Activated CD8-positive, alpha-beta T cell treated with anti-CD3 and anti-CD28 coated beads, Interleukin-2, amount 10 ng/mL, durations not matched to agents 7 days and 5 days (primary cell): ENCODE data around the gene ESRP2. TPM values are rescaled to one million over a fixed set of nuclear protein-coding genes. Genes with fewer than 3 reads are reported as not detected.
A peak's percentile ranks its signal among the peaks of the same experiment; 100 is the strongest.

Experiments
- ATAC-seq: fragments of 150-1000 bp; cut with Tn5 transposase; one replicate; pipeline ENCODE4 v1.10.0; 2021; ENCODE audit warnings: moderate library complexity
- CTCF ChIA-PET: fragments of 350-600 bp; sonication (Branson Sonifier 250); formaldehyde crosslinking; loops from one replicate; lab custom pipeline; 2021; ENCODE audit warnings: antibody characterized with exemption; lab: Charles Lee
- POLR2A ChIA-PET: fragments of 350-600 bp; sonication (Branson Sonifier 250); formaldehyde crosslinking; loops from one replicate; lab custom pipeline; 2021; ENCODE audit warnings: antibody characterized with exemption; lab: Charles Lee
- DNase-seq: peaks from one replicate; pipeline ENCODE4 v3.0.0-alpha.2; 2020
- H3K27ac Mint-ChIP-seq: one replicate; pipeline ENCODE4 v1.8.0; 2021; ENCODE audit warnings: mild to moderate bottlenecking, mixed read lengths
- H3K27me3 Mint-ChIP-seq: one replicate; pipeline ENCODE4 v1.8.0; 2021; ENCODE audit warnings: low read depth, mixed read lengths
- H3K36me3 Mint-ChIP-seq: one replicate; pipeline ENCODE4 v1.8.0; 2021; ENCODE audit warnings: low read depth, mixed read lengths
- H3K4me1 Mint-ChIP-seq: one replicate; pipeline ENCODE4 v1.8.0; 2021; ENCODE audit warnings: low read depth, mixed read lengths
- H3K4me3 Mint-ChIP-seq: one replicate; pipeline ENCODE4 v1.8.0; 2021; ENCODE audit warnings: mild to moderate bottlenecking, mixed read lengths
- H3K9me3 Mint-ChIP-seq: one replicate; pipeline ENCODE4 v1.8.0; 2022; ENCODE audit warnings: mixed read lengths; ENCODE audit not compliant: insufficient read depth
- total RNA-seq, 2 experiments: library from RNA; stranded (reverse); gene quantifications; one replicate each; pipeline ENCODE4 v1.2.3, GENCODE V29; 2021

ESRP2 gene
- total RNA-seq, 2 experiments from 2014 or later: 0.18 TPM; not detected in 1

DNA sequence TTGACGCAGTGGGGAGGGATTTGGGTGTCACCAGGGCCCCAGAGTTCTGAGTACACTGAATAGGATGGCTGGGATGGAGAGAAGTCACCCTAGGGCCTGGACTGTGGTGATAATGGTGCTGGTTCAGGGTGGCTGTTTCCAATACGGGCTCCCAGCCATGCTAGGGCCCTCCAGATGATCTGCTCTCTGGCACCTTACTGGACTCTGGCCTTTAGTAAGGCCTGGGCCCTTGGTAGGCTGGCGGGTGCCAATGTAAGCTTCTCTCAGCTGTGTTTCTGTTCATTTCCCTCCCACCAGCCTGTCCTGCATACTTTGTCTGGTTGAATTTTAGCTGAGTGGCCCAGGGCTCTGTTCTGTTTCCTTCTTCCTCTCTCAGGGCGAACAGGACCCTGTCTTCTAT is 12.0 kb upstream of the ESRP2 start:
- H3K4me1 Mint-ChIP-seq: peaks cover 27% of the 10 kb centered on the region
- peaks cover 12% of the 10 kb centered on the region for H3K36me3 Mint-ChIP-seq
- ATAC-seq: no peak
- no peak overlapping the region for H3K27ac Mint-ChIP-seq
- no peak for DNase-seq
- no peaks in the 10 kb centered on the region for H3K9me3 Mint-ChIP-seq
- H3K4me3 Mint-ChIP-seq: no peak overlapping the region
- ChIA-PET CTCF (interaction anchor here (1.0 to 7.6 kb wide), 2 partner anchors 15 to 81 kb away, joined by 3 to 67 read pairs; partner anchors contain the start of gene SLC7A6), POLR2A (no interaction called here)
- H3K27me3 Mint-ChIP-seq: no peaks in the 10 kb centered on the region

DNA sequence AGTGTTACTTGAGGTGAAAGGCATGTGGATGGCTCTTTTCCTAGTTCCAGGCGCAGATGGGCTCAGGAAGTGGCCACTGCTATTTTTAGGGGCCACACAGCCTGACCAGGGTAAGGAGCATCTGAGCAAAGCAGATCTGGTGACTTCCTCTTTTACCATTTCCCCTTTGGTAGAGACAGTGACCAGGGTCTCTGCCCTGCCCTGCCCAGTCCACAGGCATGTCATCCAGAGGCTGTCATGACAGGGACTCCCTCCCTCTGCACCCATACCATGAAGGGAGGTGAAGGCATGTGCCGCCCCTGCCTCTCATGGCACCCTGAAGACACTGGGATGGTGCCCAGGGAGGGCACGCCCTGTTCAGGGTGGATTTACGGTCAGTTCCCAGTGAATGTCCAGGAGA is 11.5 kb upstream of the ESRP2 start:
- Mint-ChIP-seq H3K27me3 (no peaks in the 10 kb centered on the region), H3K4me1 (peaks cover 27% of the 10 kb centered on the region), H3K4me3 (no peak overlapping the region), H3K27ac (no peak overlapping the region), H3K9me3 (no peaks in the 10 kb centered on the region), H3K36me3 (peaks cover 12% of the 10 kb centered on the region)
- ATAC-seq (no peak), DNase-seq (no peak)
- ChIA-PET POLR2A (no interaction called here), CTCF (interaction anchor here (4.0 to 7.6 kb wide), 2 partner anchors 15 kb away, joined by 48 to 67 read pairs; partner anchors contain the start of gene SLC7A6)

DNA sequence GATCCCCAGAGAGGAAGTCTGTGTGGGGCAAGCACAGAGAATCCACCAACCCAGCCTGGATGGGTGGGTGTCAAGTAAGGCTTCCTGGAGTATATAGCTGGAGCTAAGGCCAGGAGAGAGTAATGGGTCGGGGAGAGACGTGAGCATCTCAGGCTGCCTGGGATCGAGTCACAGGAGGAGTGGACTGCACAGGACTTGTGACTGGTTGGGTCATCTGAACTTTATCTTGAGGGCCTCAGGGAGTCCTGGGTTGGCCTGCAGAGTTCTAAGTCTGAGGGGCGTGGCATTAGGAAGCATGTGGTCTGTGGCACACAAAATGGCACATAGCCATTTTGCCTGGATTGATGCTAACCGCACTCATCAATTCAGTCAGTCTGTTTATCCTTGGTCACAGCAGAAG is 10.7 kb upstream of the ESRP2 start:
- no peak for DNase-seq
- no peaks in the 10 kb centered on the region for H3K9me3 Mint-ChIP-seq
- POLR2A ChIA-PET: no interaction called here
- H3K27me3 Mint-ChIP-seq: no peaks in the 10 kb centered on the region
- peaks cover 8% of the 10 kb centered on the region for H3K36me3 Mint-ChIP-seq
- H3K4me3 Mint-ChIP-seq: no peak overlapping the region
- no peak overlapping the region for H3K27ac Mint-ChIP-seq
- ATAC-seq: no peak
- peaks cover 27% of the 10 kb centered on the region for H3K4me1 Mint-ChIP-seq
- CTCF ChIA-PET: interaction anchor here (1.1 to 4.0 kb wide), 3 partner anchors 16 to 64 kb away, joined by 3 to 48 read pairs (median 3); partner anchors contain the start of genes PRMT7, SLC7A6 and SLC7A6OS

DNA sequence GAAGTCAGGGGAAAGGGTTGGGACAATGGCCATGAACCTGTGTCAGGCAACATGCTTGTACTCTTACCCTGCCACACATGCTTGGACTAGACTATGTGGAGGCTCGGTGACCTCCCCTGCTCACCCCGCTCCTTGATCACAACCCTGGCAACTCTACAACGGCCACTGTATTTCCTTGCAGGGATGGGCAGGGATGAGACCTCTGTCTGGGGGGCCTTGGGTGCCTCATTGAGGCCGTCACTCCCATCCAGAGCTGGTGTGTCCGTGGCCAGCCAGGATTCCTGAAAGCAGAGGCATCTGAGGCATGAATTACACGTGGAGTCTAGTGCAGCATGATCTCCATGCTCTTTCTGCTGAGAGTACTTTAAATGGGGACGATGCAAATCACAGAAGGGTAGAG is 10.2 kb upstream of the ESRP2 start:
- Mint-ChIP-seq H3K4me1 (peaks cover 27% of the 10 kb centered on the region), H3K9me3 (no peaks in the 10 kb centered on the region), H3K36me3 (peaks cover 8% of the 10 kb centered on the region), H3K27me3 (no peaks in the 10 kb centered on the region), H3K27ac (no peak overlapping the region), H3K4me3 (peak overlapping the region; percentile 95)
- no peak for ATAC-seq
- DNase-seq: no peak
- ChIA-PET POLR2A (interaction anchor here (1.0 to 2.8 kb wide), 2 partner anchors 18 to 65 kb away, joined by 6 to 8 read pairs; partner anchors contain the start of genes PRMT7, SLC7A6 and SLC7A6OS), CTCF (interaction anchor here (1.1 to 4.0 kb wide), 4 partner anchors 17 to 99 kb away, joined by 3 to 48 read pairs (median 4); partner anchors contain the start of genes PRMT7, SLC7A6 and SLC7A6OS)

DNA sequence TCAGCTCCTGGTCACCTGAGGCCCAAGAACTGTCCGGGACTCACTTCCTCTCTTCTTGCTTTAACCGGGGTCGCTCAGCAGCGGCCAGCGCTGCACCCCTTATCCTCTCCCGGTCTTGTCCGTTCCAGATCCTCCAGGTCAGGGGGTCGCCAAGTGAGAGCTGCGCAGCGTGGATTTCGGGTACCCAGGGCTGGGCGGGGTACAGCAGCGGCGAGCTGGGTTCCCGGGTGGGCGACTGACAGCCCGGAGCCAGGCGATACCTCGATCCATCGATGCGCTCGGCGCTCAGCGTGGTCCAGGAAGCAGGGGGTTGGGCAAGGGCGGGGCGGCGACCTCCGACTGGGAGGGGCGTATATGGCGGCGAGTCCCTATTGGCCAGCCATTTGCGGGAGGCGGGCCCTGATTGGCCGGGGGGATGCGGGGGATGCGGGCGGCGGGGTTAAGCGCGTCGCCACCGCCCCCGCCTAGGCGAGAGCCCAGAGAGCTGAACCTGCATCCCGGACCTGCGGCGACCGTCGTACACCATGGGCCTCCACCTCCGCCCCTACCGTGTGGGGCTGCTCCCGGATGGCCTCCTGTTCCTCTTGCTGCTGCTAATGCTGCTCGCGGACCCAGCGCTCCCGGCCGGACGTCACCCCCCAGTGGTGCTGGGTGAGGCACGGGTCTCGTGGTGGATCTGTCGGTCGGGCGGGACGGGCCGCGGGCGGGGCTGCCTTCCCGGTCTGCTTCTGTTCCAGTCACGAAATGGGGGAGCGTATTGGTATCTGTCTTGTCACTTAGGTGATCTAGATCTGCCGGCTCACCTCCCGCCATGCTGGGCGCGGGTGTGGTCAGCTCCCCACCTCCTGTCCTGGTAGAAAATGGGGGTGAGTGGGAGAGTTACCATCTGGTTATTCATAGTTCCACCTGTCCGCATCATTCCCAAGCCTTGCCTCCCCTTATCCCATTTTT is 9.3 kb upstream of the ESRP2 start, which contains the start of gene PLA2G15:
Gene PLA2G15, plus strand, starts transcription at position 471 of the 951 bp plus-strand sequence. Its CDS starts 54 bp downstream, at position 525.
- peaks cover 27% of the 10 kb centered on the region for H3K4me1 Mint-ChIP-seq
- DNase-seq (peak; percentile 97), ATAC-seq (peak; percentile 97)
- peak within 1 kb of the TSS; percentile 78 for H3K27ac Mint-ChIP-seq
- no peaks in the 10 kb centered on the region for H3K9me3 Mint-ChIP-seq
- H3K27me3 Mint-ChIP-seq: no peaks in the 10 kb centered on the region
- CTCF ChIA-PET: interaction anchor here (1.0 to 5.0 kb wide), 5 partner anchors 18 to 110 kb away, joined by 3 to 48 read pairs (median 6); partner anchors contain the start of genes PRMT7, SLC7A6 and SLC7A6OS
- H3K36me3 Mint-ChIP-seq: peaks cover 4% of the 10 kb centered on the region
- POLR2A ChIA-PET: interaction anchor here (0.5 to 2.8 kb wide), 5 partner anchors 9 to 228 kb away, joined by 3 to 8 read pairs (median 3); partner anchors contain the start of genes PRMT7, SLC7A6 and SLC7A6OS
- H3K4me3 Mint-ChIP-seq: peak within 1 kb of the TSS; percentile 95

DNA sequence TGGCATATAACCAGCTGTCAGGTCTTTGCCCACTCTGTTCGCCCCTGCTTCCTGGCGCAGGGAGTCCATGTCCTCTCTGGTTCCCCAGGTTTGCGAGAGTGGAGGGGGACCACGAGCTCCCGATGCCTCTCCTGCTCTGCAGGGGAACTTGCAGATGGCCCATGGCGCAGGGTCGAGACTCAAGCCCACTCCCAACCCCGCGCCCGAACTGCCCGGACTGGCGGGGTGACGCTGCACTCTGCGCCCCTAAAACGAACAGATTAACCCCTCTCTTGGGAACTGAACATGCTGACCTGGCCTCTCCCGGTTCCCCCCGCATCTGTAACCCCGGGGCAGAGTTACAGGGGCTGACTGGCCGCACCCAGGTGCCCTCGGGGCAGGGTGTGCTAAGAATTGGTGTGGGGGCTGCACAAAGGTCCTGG is 8.6 kb upstream of the ESRP2 start:
- peak overlapping the region; percentile 95 for H3K4me3 Mint-ChIP-seq
- peak overlapping the region; percentile 78 for H3K27ac Mint-ChIP-seq
- no peaks in the 10 kb centered on the region for H3K27me3 Mint-ChIP-seq

DNA sequence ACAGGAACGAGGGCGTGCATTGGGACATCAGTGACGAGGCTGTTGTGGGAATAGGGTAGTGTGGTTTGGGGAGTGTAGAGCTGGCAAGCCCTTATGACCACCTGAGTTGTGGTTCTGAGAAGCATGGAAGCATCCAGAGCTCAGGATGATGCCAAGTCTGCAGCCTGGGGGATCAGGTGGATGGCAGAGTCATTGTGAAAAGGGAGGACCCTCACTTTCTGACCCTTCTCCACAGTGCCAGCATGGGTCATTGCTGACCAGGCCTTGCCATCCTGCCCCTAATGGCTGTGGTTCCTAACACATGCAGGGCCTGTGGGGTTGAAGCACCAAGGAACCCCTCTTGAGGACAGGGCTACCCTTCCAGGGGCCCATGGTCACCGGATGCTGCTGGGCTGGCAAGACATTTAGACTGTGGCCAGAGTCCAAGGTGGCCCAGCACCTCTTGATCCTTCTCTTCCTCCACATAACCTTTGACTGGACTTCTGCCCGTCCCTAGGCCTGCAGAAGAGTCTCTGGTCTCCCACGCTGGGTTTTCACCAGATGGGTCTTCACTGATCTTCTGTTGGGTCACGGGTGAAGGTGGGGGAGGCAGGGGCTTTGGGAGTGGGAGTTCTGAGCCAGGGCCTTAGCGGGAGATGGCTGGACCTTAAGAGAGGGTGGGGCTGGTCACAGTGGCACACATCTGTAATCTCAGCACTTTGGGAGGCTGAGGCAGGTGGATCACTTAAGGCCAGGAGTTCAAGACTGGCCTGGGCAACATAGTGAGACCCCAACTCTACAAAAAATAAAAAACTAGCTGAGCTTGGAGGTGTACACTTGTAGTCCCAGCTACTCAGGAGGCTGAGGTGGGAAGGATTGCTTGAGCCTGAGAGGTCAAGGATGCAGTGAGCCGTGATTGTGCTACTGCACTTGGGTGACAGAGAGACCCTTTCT is 7.3 kb upstream of the ESRP2 start:
- H3K9me3 Mint-ChIP-seq: no peaks in the 10 kb centered on the region
- no peak overlapping the region for H3K27ac Mint-ChIP-seq
- H3K4me1 Mint-ChIP-seq: peaks cover 39% of the 10 kb centered on the region
- POLR2A ChIA-PET: interaction anchor here (2.8 kb wide), 1 partner anchor 68 kb away, joined by 8 read pairs; the partner anchor contains the start of genes PRMT7 and SLC7A6OS
- peak overlapping the region; percentile 15 for H3K4me3 Mint-ChIP-seq
- no peak for ATAC-seq
- DNase-seq: no peak
- CTCF ChIA-PET: interaction anchor here (4.0 to 5.0 kb wide), 2 partner anchors 20 to 85 kb away, joined by 37 to 48 read pairs; partner anchors contain the start of gene SLC7A6
- peaks cover 2% of the 10 kb centered on the region for H3K36me3 Mint-ChIP-seq
- H3K27me3 Mint-ChIP-seq: no peaks in the 10 kb centered on the region

More for the DNA sequence above, 8.6 kb upstream of the ESRP2 start:
- peak; percentile 1 for ATAC-seq
- CTCF ChIA-PET: interaction anchor here (1.0 to 5.0 kb wide), 4 partner anchors 18 to 111 kb away, joined by 4 to 48 read pairs (median 22); partner anchors contain the start of gene SLC7A6
- POLR2A ChIA-PET: interaction anchor here (0.5 to 2.8 kb wide), 4 partner anchors 10 to 227 kb away, joined by 3 to 8 read pairs (median 3); partner anchors contain the start of genes PRMT7 and SLC7A6OS
- no peak for DNase-seq
- H3K9me3 Mint-ChIP-seq: no peaks in the 10 kb centered on the region
- peaks cover 2% of the 10 kb centered on the region for H3K36me3 Mint-ChIP-seq
- peaks cover 31% of the 10 kb centered on the region for H3K4me1 Mint-ChIP-seq

DNA sequence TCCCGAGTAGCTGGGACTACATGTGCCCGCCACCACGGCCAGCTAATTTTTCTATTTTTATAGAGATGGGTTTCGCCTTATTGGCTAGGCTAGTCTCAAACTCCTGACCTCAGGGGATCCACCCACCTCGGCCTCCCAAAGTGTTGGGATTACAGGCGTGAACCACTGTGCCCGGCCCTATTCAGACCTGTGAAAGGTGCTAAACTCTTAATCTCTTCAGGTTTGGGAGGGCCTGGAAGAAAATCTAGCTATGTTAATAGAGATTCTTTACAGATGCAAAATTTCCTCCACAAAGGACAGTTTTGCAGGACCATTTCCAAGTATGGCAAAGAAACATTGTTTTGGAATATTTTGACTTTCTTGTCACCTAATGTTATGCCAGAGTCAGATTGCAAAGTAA is 6.2 kb upstream of the ESRP2 start:
- ATAC-seq: no peak
- Mint-ChIP-seq H3K27me3 (no peaks in the 10 kb centered on the region), H3K9me3 (no peaks in the 10 kb centered on the region), H3K4me3 (no peak overlapping the region), H3K27ac (no peak overlapping the region), H3K4me1 (peaks cover 42% of the 10 kb centered on the region), H3K36me3 (peaks cover 2% of the 10 kb centered on the region)
- no peak for DNase-seq
- POLR2A ChIA-PET: no interaction called here
- CTCF ChIA-PET: interaction anchor here (1.2 to 5.0 kb wide), 4 partner anchors 11 to 86 kb away, joined by 3 to 37 read pairs (median 9); partner anchors contain the start of gene SLC7A6

DNA sequence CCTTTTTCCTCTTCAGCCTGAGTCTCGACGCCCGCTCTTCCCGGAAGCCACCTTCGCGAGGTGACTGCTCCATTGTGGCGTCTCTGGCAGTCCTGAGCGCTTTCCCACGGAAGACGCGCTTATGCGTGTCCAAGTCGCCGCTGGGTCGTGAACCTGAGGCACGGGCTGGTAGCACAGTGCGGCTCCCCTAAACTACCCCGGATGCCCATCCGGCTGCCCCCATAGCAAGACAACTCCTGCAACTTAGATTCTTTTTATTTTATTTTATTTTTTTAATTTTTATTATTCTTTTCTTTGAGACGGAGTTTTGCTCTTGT is 2.1 kb upstream of the ESRP2 start:
- Mint-ChIP-seq H3K27ac (peak overlapping the region; percentile 93), H3K36me3 (no peaks in the 10 kb centered on the region)
- POLR2A ChIA-PET: interaction anchor here (1.3 kb wide), 1 partner anchor 10 kb away, joined by 6 read pairs; no protein-coding TSS in a partner anchor

DNA sequence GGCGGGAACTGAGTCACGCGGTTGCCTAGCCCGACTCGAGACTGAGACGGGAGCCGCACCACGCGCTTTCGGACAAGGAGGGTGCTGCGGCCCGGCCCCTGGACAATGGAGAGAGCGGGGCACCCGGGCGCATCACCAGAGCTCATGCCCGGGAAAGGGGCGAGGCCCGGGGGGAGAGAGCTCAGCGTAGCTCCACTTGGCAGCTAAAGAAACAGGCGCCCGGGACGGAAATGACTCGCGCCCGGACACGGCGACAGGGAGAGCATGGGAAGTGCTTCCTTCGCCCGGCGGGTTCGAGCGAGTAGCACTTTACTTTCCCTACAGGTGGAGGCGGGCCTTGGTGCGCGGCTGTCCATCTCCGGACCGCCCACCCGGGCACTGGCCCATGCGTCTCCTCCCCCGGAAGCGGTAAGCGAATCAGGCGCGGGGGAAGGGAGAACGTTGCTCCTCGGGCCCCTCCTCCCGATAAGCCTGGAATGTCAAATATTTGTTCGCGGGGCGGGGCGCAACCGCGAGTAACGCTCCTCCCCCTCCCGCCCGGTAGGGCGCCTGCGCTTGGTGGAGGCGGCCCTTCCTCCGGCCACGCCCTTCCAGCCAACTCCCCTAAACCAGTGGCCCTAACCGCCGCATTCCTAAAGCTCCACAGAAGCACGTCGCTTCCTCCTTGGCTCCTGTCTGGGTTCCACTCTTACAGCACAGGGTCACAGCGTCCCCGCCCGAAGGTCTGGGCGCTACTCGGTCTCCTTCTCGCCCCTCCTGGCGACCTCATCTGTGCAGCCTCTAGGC is 1.5 kb upstream of the ESRP2 start:
- peak; percentile 78 for ATAC-seq
- Mint-ChIP-seq H3K4me1 (peaks cover 44% of the 10 kb centered on the region), H3K27me3 (no peaks in the 10 kb centered on the region), H3K27ac (peak overlapping the region; percentile 93), H3K9me3 (no peaks in the 10 kb centered on the region), H3K4me3 (peak overlapping the region; percentile 89), H3K36me3 (peaks cover 2% of the 10 kb centered on the region)
- ChIA-PET CTCF (interaction anchor here (1.6 to 3.1 kb wide), 5 partner anchors 10 to 144 kb away, joined by 7 to 22 read pairs (median 9); partner anchors contain the start of gene SLC7A6), POLR2A (interaction anchor here (1.1 to 1.3 kb wide), 3 partner anchors 9 to 153 kb away, joined by 3 to 6 read pairs (median 4); no protein-coding TSS in a partner anchor)
- DNase-seq: peak; percentile 92

More for the DNA sequence above, 2.1 kb upstream of the ESRP2 start:
- DNase-seq (no peak), ATAC-seq (no peak)
- CTCF ChIA-PET: interaction anchor here (0.9 to 3.1 kb wide), 5 partner anchors 11 to 91 kb away, joined by 3 to 22 read pairs (median 9); partner anchors contain the start of gene SLC7A6
- Mint-ChIP-seq H3K9me3 (no peaks in the 10 kb centered on the region), H3K4me1 (peaks cover 41% of the 10 kb centered on the region), H3K27me3 (no peaks in the 10 kb centered on the region), H3K4me3 (peak overlapping the region; percentile 89)
